SIG-M5 treated with dmso at 0.1 percent for 504 hours (cell line): ENCODE measurements around the gene CLASP1.

ENCODE experiments used
- DNase-seq: peaks from one replicate; lab custom pipeline; 2025; ENCODE audit not compliant: unreplicated experiment; lab: John Stamatoyannopoulos, UW

Gene CLASP1

DNA sequence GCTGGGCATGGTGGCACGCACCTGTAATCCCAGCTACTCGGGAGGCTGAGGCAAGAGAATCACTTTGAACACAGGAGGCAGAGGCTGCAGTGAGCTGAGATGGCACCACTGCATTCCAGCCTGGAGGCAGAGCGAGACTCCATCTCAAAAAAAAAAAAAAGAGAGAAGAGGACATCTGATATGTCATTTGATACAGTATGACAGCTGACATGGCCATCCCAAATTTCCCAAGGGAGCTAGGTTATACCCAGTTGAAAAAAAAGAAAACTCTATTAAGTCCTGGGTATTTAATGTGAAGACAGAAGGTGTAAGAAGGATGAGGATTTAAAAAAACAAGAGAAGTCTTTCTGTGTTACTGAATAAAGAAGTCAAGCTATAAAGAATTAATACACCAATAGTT, 23.3 kb downstream of the CLASP1 start:
- DNase-seq, result no peak

DNA sequence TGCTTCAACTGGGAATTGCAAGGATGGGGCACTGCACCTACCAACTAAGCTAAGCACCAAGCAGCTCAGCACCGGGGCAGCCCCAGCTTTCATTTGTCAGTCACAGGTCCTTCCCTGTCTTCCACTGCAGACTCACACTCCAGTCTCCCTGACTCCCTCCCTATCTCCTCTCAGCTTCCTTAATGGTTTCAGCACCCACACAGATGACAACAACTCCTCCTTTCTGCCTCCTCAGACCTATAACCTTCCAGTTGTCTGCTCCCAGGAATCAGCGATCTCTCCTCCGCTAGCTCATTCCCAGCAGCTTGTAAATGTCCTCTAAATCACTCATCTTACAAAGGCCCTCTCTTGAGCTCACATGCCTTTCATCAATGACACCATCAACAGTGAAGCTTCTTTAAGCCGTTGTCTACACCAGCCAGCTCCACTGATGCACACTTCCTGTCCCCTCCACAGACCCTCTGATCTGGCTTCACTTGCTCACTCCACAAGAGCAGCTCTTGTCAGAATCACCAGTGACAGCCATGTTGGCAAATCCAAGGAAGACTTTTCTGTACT, 32.1 kb downstream of the CLASP1 start:
- DNase-seq, result no peak

DNA sequence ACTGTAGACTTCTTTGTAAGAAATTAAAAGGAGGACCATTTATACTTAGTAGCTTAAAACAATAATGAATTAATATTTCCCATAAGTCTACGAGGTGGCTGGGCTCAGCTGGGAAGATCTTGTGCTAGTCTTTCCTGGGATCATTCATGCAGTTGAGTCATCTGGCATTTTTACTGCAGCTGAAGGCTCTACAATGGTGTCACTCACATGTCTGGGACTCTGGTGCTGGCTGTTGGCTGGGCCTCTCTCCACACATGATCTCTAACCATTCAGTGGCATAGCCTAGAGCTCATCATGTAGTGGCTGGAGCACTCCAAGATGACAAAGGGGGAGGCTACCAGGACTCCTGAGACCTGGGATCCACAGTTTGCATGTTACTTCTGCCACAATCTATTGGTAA, 35.5 kb downstream of the CLASP1 start:
- DNase-seq, result no peak

DNA sequence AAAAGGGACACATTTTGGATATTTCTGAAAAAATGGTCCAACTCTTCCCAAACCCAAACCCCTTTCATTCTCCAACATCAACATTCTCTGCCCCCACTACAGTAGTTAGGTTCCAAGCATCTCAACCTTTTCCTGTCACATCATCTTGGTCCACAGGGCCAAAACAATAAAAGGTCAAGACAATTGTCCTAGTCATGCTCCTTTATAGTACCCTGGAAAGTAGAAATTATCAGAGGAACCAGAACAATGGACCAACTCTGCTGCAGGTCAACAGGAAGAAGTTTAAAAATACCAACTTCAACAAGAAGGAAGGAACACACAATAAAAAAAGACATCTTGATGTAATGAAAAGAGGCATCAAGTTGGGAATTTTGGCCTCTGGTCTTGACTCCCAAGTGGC, 36.1 kb downstream of the CLASP1 start:
- DNase-seq, result no peak

DNA sequence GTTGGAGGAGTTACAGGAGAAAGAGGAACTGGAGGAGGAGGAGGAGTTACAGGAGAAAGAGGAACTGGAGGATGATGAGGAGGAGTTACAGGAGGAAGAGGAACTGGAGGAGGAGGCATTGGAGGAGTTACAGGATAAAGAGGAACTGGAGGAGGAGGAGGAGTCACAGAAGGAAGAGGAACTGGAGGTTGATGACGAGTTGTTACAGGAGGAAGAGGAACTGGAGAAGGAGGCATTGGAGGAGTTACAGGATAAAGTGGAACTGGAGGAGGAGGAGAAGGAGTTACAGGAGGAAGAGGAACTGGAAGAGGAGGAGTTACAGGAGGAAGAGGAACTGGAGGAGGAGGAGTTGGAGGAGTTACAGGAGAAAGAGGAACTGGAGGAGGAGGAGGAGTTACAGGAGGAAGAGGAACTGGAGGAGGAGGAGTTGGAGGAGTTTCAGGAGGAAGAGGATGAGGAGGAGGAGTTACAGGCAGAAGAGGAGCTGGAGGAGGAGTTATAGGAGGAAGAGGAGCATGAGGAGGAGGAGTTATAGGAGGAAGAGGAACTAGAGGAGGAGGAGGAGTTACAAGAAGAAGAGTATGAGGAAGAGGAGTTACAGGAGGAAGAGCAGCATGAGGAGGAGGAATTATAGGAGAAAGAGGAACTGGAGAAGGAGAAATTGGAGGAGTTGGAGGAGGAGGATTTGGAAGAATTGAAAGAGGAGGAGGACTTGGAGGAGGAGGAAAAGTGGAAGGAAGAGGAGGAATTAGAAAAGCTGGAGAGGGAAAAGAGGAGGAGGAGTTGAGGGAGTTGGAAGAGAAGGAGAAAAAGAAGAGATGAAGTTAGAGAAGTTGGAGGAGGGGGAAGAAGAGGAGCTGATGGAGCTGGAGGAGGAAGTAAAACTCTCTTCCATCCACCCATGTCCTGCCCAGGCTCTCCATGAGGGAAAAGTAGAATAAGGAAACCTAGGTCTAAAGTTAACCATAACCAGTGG, 37.2 kb downstream of the CLASP1 start:
- DNase-seq, result peak; percentile 89

DNA sequence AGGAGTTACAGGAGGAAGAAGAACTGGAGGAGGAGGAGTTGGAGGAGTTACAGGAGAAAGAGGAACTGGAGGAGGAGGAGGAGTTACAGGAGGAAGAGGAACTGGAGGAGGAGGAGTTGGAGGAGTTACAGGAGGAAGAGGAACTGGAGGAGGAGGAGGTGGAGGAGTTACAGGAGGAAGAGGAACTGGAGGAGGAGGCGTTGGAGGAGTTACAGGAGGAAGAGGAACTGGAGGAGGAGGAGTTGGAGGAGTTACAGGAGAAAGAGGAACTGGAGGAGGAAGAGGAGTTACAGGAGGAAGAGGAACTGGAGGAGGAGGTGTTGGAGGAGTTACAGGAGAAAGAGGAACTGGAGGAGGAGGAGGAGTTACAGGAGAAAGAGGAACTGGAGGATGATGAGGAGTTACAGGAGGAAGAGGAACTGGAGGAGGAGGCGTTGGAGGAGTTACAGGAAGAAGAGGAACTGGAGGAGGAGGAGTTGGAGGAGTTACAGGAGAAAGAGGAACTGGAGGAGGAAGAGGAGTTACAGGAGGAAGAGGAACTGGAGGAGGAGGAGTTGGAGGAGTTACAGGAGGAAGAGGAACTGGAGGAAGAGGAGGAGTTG, 38.1 kb downstream of the CLASP1 start:
- peak; percentile 50 for DNase-seq

DNA sequence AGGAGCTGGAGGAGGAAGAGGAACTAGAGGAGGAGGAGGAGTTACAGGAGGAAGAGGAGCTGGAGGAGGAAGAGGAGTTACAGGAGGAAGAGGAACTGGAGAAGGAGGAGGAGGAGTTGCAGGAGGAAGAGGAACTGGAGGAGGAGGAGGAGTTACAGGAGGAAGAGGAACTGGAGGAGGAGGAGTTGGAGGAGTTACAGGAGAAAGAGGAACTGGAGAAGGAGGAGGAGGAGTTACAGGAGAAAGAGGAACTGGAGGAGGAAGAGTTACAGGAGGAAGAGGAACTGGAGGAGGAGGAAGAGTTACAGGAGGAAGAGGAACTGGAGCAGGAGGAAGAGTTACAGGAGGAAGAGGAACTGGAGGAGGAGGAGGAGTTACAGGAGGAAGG, 38.8 kb downstream of the CLASP1 start:
- peak; percentile 39 for DNase-seq

DNA sequence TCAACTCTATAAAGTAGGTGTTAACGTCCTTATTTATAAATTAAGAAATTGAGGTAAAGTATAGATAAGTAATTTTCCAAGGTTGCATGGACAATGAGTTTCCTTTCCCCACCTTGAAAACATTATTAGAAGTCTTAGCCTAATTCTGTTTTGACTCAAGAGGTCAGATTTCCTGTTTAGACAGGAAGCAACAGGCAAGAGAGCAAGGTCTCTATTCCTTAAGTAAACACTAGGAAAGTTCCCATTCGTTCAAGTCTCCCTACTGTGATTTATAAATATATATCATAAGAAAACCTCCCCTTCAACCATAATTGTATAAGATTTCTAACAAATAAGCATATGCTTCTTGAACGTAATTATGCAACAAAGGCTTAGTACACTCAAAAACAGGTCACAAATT, 40.3 kb downstream of the CLASP1 start:
- no peak for DNase-seq

DNA sequence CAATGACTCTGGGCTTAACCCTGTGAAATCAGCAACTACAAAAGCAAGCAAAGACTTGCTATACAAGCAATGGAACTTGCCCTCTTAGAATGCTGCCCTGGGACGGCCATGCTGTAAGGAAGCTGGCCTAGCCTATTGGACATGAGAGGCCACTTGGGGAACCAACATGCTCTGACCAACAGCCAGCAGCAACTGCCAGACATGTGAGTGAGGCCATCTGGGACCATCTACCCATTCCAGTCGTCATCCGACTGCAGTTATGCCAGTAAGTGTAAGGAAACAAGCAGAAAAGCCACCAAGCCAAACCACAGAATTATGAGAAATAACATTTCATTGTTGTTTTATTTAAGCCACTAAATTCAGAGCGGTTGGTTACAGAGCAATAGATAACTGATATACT, 40.9 kb downstream of the CLASP1 start:
- DNase-seq, result no peak

DNA sequence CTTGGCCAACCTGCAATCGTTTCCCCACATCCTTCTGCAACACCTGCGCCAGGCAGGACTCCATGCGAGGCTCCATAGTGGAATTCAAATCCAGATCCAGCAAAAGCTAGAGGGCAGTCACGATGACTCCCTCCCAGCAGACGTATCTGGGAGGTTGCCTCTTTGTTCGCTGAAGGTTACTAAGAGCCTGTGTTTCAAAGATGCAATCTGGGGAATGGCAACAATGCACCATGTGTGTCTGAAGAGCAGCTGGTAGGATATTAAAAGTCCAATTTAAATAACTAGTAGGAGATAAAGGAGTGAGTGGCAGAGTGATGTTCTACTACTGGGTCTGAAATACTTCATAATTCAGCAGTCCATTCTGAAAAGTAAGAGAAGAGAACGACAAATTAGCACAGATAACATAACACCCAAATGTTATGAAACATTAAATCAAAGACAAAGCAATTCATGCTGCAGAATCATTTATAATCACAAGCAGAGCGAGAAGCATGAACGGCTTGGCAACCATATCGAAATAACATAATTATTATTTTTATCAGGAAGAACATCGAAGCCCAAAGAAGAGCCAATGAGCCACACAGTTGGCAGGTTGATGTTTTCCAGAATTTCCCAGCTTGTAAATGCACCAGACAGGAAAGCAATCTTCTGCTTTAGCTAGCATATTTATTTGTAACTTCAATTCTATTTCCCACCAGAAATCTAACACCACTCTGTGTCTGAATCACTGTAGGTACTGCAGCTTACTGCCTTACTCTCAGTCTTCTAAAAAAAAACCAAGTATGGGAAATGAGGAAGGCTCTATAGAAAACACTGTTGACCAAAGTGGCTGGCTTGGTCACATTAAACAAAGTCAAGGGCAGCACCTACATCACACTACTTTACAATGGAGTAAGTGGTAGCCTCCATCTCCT, 43.2 kb downstream of the CLASP1 start:
- DNase-seq, result no peak

DNA sequence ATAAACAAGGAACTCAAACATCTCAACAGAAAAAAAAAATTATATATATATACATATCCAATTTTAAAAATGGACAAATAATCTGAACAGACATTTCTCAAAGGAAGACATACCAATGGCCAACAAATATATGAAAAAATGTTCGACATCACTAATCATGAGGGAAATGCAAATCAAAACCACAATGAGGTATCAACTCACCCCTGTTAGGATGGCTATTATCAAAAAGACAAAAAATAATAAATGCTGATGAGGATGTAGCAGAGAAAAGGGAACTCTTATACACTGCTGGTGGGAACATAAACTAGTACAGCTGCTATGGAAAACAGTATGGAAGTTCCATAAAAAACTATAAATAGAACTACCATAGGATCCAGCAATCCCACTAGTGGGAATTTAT, 46.1 kb downstream of the CLASP1 start:
- DNase-seq, result no peak

DNA sequence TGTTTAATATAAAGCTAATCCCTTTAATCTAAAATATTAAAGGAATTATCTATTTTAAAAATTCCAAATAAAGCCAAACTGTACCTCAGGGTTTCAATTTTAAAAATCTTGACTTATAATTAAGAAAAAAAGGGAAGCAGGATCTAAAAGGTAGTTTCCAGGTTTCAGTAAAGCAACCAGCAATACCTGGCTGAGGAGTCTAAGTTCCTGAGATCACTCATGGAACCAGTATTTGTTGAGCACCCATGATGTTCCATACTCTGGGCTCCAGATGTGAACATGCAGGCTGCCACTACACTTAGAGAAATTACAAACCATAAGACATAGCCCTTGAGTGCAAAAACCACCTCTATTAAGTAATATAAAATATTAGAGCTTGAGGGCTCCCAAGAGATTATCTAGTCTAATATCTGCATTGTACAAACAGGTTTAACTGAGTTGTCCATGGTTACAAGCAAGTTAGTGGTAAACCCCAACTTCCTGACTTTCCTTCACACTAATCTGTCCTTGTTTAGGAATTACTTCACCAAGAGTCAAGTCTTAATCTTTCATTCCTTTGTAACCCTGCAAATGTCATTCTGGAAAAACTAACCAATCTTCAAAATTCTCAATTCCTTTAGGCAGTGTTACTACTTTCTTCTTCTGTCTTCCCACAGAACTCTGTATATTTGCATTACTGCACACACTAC, 49.2 kb downstream of the CLASP1 start:
- DNase-seq, result no peak

DNA sequence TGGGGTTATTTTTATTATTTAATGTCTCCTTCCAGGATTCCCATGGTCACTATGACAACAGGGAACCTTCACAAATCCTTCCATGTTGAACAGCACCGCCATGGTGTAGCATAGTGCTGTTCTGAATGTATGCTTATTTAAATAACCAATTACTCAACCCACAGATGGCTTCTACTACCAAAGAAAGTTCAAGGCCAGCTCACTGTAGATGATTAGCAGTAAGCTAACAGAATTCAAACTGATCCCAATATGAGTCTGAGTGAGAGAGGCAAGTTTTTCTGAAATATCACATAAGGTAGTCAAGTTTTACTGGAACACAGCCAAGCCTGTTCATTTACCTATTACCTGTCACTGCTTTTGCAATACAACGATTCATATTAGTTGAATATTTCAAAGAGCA, 51.2 kb downstream of the CLASP1 start:
- DNase-seq, result no peak

DNA sequence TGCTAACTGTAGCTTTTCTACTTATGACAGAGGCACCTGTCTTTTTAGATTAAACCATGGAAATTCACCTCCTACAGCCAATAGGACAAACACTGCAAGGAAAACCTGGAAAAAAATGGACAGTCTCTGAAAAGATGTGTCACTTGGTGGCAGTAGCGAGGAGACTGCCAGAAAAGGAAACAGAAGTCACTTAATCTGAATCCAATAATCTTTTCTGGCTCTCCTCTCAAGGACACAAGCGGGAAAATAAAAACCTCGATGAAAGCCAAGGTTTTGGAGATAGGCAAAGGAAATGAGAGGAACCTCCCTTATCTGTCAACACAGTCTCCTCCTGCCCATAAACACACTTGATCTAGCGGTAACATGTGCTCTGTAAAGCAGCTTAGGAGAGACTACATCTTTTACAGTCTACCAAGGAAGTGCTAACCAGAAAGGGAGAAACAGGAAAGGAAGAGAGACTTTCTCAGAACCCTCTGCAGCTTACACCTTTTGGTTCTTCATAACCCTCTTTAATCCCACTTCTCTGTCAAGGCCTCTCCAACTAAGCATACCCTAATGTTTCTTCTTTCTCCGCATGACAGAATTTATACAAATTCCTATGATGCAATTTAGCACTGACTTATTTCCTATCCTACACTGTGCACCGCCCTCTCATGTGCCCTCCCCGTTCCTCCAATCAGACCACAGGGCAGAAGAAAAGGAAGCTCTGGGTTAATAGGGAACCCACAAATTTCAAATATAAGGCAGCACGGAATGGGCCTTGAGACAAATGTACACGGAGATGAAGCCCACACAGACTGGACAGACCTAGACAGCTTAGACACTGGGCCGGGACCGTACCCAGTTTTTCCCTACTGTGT, 52.8 kb downstream of the CLASP1 start:
- DNase-seq, result peak; percentile 96

DNA sequence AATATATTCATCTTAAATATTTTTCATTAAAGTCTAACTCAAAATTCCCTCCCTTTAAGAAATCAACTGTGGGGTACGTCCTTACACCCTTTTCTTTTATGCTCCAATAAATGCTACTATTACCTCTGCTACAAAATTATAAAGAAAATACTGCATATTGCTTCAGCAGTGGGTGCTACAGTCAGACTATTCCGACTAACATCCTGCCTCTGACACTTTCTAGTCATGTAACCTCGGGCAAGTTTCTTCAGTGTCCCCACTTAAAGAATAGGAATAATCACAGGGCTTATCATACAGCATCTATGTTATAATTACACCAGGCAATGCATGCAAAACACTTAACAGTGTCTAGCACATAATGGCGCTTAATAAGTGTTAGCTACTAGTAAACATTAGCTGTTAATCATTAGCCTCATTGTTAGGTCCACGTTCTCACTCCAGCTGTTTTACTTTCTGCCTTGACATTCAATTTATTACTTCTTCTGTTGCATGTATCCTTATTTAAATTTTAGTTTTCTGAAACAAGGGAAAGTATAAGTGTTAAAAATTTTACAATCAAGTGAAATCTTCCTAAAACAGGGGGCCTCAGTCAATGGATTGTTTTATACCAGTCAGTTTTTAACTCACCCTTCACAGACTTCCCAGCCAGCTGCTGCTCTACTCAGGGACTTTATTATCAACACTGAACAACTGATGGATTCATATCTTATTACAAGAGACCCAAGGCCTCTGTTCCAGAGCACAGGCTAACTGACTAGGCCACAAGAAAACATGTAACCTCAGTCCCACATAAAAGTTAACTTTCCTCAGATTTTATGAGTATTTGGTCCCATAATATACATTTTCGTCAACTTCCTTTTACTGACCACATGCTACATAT, 54.0 kb downstream of the CLASP1 start:
- no peak for DNase-seq

DNA sequence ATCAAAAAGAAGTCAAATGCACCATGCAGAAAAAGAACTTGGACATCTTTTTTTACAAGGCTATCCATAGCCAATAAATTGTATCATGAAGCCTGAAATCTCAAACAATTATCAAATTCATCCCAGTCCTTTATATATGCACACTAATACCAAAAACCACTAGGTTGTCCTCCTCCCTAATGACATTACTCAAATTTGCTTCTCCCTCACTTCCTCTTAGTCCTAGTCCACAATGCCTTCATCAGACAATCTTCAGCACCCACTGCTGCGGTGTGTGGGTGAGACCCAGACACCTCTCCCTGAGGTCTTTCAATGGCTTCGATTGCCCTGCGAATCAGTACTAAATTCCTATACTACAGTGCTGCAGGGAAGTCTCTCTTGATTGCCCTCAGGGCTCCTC, 58.1 kb downstream of the CLASP1 start:
- no peak for DNase-seq

DNA sequence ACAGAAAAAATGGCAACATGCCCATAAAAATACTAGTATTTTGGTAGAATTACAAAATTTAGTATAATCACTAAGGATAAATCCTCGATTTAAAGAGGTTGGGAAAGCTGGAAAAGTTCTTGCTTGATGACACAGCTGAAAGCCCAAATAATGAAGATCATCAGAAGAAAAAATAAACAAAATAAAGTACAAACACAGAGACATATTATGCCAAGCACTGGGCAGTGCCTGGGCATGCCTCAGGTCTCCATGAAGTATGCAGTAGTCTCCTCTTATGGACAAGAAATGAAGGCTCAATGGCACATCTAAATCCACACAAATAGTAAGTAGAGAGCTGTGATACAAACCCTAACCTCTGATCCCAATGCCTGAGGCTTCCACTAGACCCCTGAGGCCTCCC, 60.9 kb downstream of the CLASP1 start:
- no peak for DNase-seq

DNA sequence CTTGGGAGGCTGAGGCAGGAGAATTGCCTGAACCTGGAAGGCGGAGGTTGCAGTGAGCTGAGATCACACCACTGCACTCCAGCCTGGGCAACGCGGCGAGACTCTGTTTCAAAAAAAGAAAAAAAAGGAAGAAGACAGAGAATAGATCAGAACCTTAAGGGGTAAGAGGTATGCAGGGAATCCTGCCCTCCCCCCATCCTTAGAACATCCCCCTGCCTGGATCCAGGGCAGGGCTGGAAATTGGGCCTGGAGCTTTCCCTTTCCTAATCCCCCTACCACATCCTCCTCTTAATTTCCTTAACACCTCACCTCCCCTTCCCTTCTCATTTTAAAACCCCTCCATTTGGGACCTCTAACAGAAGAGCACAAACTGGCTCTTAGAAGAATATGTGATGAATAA, 62.1 kb downstream of the CLASP1 start:
- no peak for DNase-seq

DNA sequence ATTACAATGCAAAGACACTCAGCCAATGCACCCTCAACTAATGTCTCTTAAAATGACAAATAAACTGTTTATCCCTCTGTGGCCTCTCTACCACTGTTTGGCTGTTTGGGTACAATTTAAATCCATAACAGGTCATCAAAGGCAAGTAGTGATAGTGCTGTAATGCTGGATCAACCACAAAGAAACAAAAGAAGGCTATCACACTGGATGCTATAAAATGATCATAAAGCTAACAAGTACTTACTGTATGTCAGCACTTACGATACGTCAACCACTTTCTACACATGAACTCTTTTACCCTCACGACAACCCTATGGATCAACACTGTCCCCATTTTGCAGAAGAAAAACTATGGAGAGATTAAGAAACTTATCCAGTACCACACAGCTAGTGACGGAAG, 64.5 kb downstream of the CLASP1 start:
- no peak for DNase-seq
